GM12878 (cell line): ENCODE measurements around the gene SUPT6H. TPM values are rescaled to one million over a fixed set of nuclear protein-coding genes. Genes with fewer than 3 reads are reported as not detected.
A peak's percentile ranks its signal among the peaks of the same experiment; 100 is the strongest.

ENCODE experiments used
- ATAC-seq: fragments of 200-7000 bp; cut with Tn5 transposase; 3 replicates; pipeline ENCODE4 v1.9.1; 2020; ENCODE audit warnings: mild to moderate bottlenecking, moderate library complexity
- BruUV-seq: library from RNA; stranded (reverse); fragments of 400-500 nt; replicated peaks from 2 replicates; lab custom pipeline; 2021; lab: Mats Ljungman, UMichigan
- CTCF ChIA-PET: fragments of 300-600 bp; sonication (Branson Sonifier 250); formaldehyde crosslinking; extraction: SDS; loops from one replicate; lab custom pipeline; 2021; ENCODE audit warnings: inconsistent platforms; lab: Yijun Ruan, JAX
- POLR2A ChIA-PET: fragments of 350-600 bp; formaldehyde crosslinking; extraction: SDS; loops from one replicate; lab custom pipeline; 2021; ENCODE audit warnings: inconsistent platforms; lab: Charles Lee
- RAD21 ChIA-PET: fragments of 300-600 bp; sonication (Branson Sonifier 250); formaldehyde crosslinking; loops from one replicate; lab custom pipeline; 2023; ENCODE audit warnings: antibody characterized with exemption; ENCODE audit not compliant: unreplicated experiment; lab: Charles Lee
- SMC1A ChIA-PET: fragments of 300-600 bp; sonication (Branson Sonifier 250); formaldehyde crosslinking; loops from one replicate; lab custom pipeline; 2023; ENCODE audit not compliant: unreplicated experiment, uncharacterized antibody; lab: Charles Lee
- DNase-seq: peaks from one replicate; pipeline ENCODE4 v3.0.0-alpha.2; 2011; ENCODE audit warnings: low read depth, low spot score
- FAIRE-seq: peaks from 3 replicates; lab custom pipeline; 2011; peaks lifted over from hg19 to GRCh38; lab: Jason Lieb, UNC
- H2AFZ ChIP-seq: 2 replicates; pipeline ENCODE4 v1.6.0; 2011; ENCODE audit warnings: low read depth, low read length, control low read depth; ENCODE audit not compliant: control insufficient read depth
- H3K27ac ChIP-seq: 2 replicates; pipeline ENCODE4 v1.5.1; 2011; ENCODE audit warnings: control low read depth; ENCODE audit not compliant: control insufficient read depth, insufficient read depth
- H3K27me3 ChIP-seq, 2 experiments: replicated peaks in 1 of 2; 2 replicates each; pipeline versions ENCODE4 v1.6.0 to v1.6.1; 2011; ENCODE audit warnings: low read length in 1 of 2; ENCODE audit not compliant: control insufficient read depth in 2 of 2, insufficient read depth in 2 of 2
- H3K36me3 ChIP-seq, 2 experiments: 2 replicates each; pipeline ENCODE4 v1.5.1; 2011; ENCODE audit warnings: low read length in 1 of 2; ENCODE audit not compliant: control insufficient read depth in 2 of 2, insufficient read depth in 2 of 2
- H3K4me1 ChIP-seq: 2 replicates; pipeline ENCODE4 v1.6.1; 2011; ENCODE audit warnings: mild to moderate bottlenecking, low read length, moderate library complexity, mixed read lengths; ENCODE audit not compliant: control insufficient read depth, insufficient read depth
- H3K4me2 ChIP-seq: 2 replicates; pipeline ENCODE4 v1.6.0; 2011; ENCODE audit warnings: control low read depth; ENCODE audit not compliant: control insufficient read depth, insufficient read depth
- H3K4me3 ChIP-seq: fragments of 200-600 bp; sonication (generic); 2 replicates; pipeline ENCODE4 v1.5.1; 2016
- H3K79me2 ChIP-seq: 2 replicates; pipeline ENCODE4 v1.6.0; 2011; ENCODE audit warnings: low read length; ENCODE audit not compliant: control insufficient read depth, insufficient read depth
- H3K9ac ChIP-seq: 2 replicates; pipeline ENCODE4 v1.8.0; 2011; ENCODE audit warnings: low read length, control low read depth, mixed read lengths; ENCODE audit not compliant: control insufficient read depth, insufficient read depth
- H3K9me3 ChIP-seq: replicated peaks from 3 replicates; pipeline ENCODE4 v1.5.1; 2011; ENCODE audit warnings: mild to moderate bottlenecking, low read length; ENCODE audit not compliant: control insufficient read depth, insufficient read depth
- H4K20me1 ChIP-seq: 2 replicates; pipeline ENCODE4 v1.6.0; 2011; ENCODE audit not compliant: control insufficient read depth, insufficient read depth
- POLR2AphosphoS5 ChIP-seq: IDR thresholded peaks from 2 replicates; pipeline ENCODE4 v1.6.1; 2011; ENCODE audit warnings: mild to moderate bottlenecking, low read length, inconsistent platforms
- SRF ChIP-seq, 2 experiments: IDR thresholded peaks; 2 replicates each; pipeline ENCODE4 v1.6.1; 2011; ENCODE audit warnings: low read depth in 2 of 2, low read length in 2 of 2, mild to moderate bottlenecking in 1 of 2, moderate library complexity in 1 of 2
- WGBS: methylation state at CpG from one replicate; pipeline ENCODE4 v1.1.6; 2016; ENCODE audit warnings: low lambda C conversion rate; ENCODE audit not compliant: insufficient replicate concordance, insufficient coverage; ENCODE audit errors: missing lambda C conversion rate; 5-methylcytosine and 5-hydroxymethylcytosine counted together
- in situ Hi-C: fragments of 300-500 bp; cut with MboI; formaldehyde crosslinking; loops from 9 replicates; pipeline ENCODE4 v1.14.3; 2018; ENCODE audit warnings: mixed read lengths
- intact Hi-C: fragments of 100-400 bp; cut with micrococcal nuclease; formaldehyde crosslinking; loops from one replicate; pipeline ENCODE4 v1.14.2; 2022; ENCODE audit not compliant: unreplicated experiment
- polyA plus RNA-seq, 11 experiments: library from polyadenylated mRNA; depleted of rRNA in 4 of 11; unstranded in 6 of 11; stranded (reverse) in 5 of 11; fragments of >200 nt; fragmentation: Nextera tagmentation in 4 of 11; fragmentation: Illumina TruSeq in 1 of 11; extraction: Ambion mirVana in 4 of 11; extraction: Trizol in 1 of 11; gene quantifications; 1 replicate in 1 of 11; 2 replicates in 10 of 11; pipeline versions ENCODE4 v1.2.1 to v1.2.3, GENCODE V29; 2011 to 2016; ENCODE audit warnings: inconsistent platforms in 2 of 11, missing spikeins in 2 of 11, low read depth in 1 of 11
- total RNA-seq, 4 experiments: library from RNA; depleted of rRNA in 3 of 4; stranded (reverse); fragments of >200 nt in 3 of 4; fragmentation: Illumina TruSeq in 1 of 4; extraction: Trizol in 1 of 4; gene quantifications; 2 replicates each; pipeline versions ENCODE4 v1.2.1 to v1.2.3, GENCODE V29; 2013 to 2021

The SUPT6H gene
- total and polyA plus RNA-seq, 10 of the 15 experiments (the other 5 are each of a cell fraction or from before 2014, with no cell fraction given), result 1.7 to 58.8 (median 37.7) TPM

GRCh38 chr17:28723159-28723835 is 61.3 kb downstream of the SUPT6H start:
- WGBS, result 28% methylated on average over 5 of the region's 6 CpGs
- no peaks in the 10 kb centered on the region for H3K9me3 ChIP-seq
- intact Hi-C loops (loop anchor here (10.0 kb wide), 1 partner anchor 392 kb away; no protein-coding TSS in a partner anchor), in situ Hi-C loops (no loop called here)
- peaks cover 22% of the 10 kb centered on the region for H3K4me1 ChIP-seq
- no TSS peak for BruUV-seq
- ChIA-PET POLR2A (interaction anchor here (0.6 to 17.2 kb wide), 3 partner anchors 21 to 61 kb away, joined by 4 to 485 read pairs (median 6); partner anchors contain the start of genes SDF2, SUPT6H and TRAF4), RAD21 (interaction anchor here (6.8 kb wide), 1 partner anchor 22 kb away, joined by 375 read pairs; the partner anchor contains the start of gene TRAF4), CTCF (interaction anchor here (1.0 to 12.6 kb wide), 4 partner anchors 26 to 179 kb away, joined by 3 to 394 read pairs (median 79); no protein-coding TSS in a partner anchor), SMC1A (interaction anchor here (0.6 to 11.3 kb wide), 3 partner anchors 11 to 114 kb away, joined by 3 to 326 read pairs (median 3); partner anchors contain the start of genes PROCA1 and TRAF4)
- H2AFZ ChIP-seq, result no peak overlapping the region
- H3K79me2 ChIP-seq, result peaks cover 45% of the 10 kb centered on the region
- ATAC-seq, result no peak
- TF ChIP-seq SRF (IDR thresholded peaks at IDR 0.05; ENCODE audit: low read depth in 2 of 2, low read length in 2 of 2), result no peak
- TF ChIP-seq POLR2AphosphoS5, result 0 out of 2 replicates have a peak, but pooled peaks have one; percentile 30
- H4K20me1 ChIP-seq, result no peaks in the 10 kb centered on the region
- DNase-seq, result no peak
- peaks cover 12 to 20% of the 10 kb centered on the region in 2 experiments; a peak in 3 of 4 replicates for H3K36me3 ChIP-seq
- H3K27ac ChIP-seq, result 0 out of 2 replicates have a peak overlapping the region, but pooled peaks have one; percentile 56
- no peak for FAIRE-seq
- no peaks in the 10 kb centered on the region for H3K27me3 ChIP-seq
- H3K9ac ChIP-seq, result peak overlapping the region; percentile 48; the same call in 1 of the 2 replicates
- peak overlapping the region; percentile 95; the same call in 1 of the 2 replicates for H3K4me3 ChIP-seq
- peak overlapping the region; percentile 88 for H3K4me2 ChIP-seq
